ENCODE results near the gene PHLDA3. TPM values are rescaled to one million over a fixed set of nuclear protein-coding genes. Genes with fewer than 3 reads are reported as not detected.

Gene PHLDA3
- total RNA-seq, 1 donor from 2014 or later = 25.0 TPM

- Mint-ChIP-seq H3K36me3 (ENCODE audit: low read depth, unreplicated experiment) (no peaks in the 10 kb centered on the region), H3K27ac (ENCODE audit: unreplicated experiment) (no peak overlapping the region), H3K4me3 (ENCODE audit: unreplicated experiment) (no peak overlapping the region), H3K4me1 (ENCODE audit: unreplicated experiment) (peaks cover 13% of the 10 kb centered on the region), H3K27me3 (ENCODE audit: unreplicated experiment) (no peaks in the 10 kb centered on the region), H3K9me3 (ENCODE audit: unreplicated experiment) (no peaks in the 10 kb centered on the region)
- TF ChIP-seq CTCF (IDR thresholded peaks at IDR 0.05; ENCODE audit: unreplicated experiment) = no peak
- no peak for DNase-seq (ENCODE audit: low spot score)
Observed at GRCh38 chr1:201443747-201444146, 25.2 kb downstream of the PHLDA3 start.

- Mint-ChIP-seq H3K4me3 (ENCODE audit: unreplicated experiment) (no peak overlapping the region), H3K27ac (ENCODE audit: unreplicated experiment) (no peak overlapping the region), H3K27me3 (ENCODE audit: unreplicated experiment) (peaks cover 5% of the 10 kb centered on the region), H3K4me1 (ENCODE audit: unreplicated experiment) (peaks cover 13% of the 10 kb centered on the region), H3K9me3 (ENCODE audit: unreplicated experiment) (no peaks in the 10 kb centered on the region), H3K36me3 (ENCODE audit: low read depth, unreplicated experiment) (no peaks in the 10 kb centered on the region)
- no peak for TF ChIP-seq CTCF (IDR thresholded peaks at IDR 0.05; ENCODE audit: unreplicated experiment)
- no peak for DNase-seq (ENCODE audit: low spot score)
Observed at GRCh38 chr1:201436969-201437368, 32.0 kb downstream of the PHLDA3 start.

GRCh38 chr1:201436393-201436792 lies 32.6 kb downstream of the PHLDA3 start:
- no peaks in the 10 kb centered on the region for H3K9me3 Mint-ChIP-seq (ENCODE audit: unreplicated experiment)
- DNase-seq (ENCODE audit: low spot score) = no peak
- peaks cover 5% of the 10 kb centered on the region for H3K27me3 Mint-ChIP-seq (ENCODE audit: unreplicated experiment)
- TF ChIP-seq CTCF (IDR thresholded peaks at IDR 0.05; ENCODE audit: unreplicated experiment) = no peak
- no peak overlapping the region for H3K27ac Mint-ChIP-seq (ENCODE audit: unreplicated experiment)
- no peaks in the 10 kb centered on the region for H3K36me3 Mint-ChIP-seq (ENCODE audit: low read depth, unreplicated experiment)
- no peak overlapping the region for H3K4me3 Mint-ChIP-seq (ENCODE audit: unreplicated experiment)
- peaks cover 13% of the 10 kb centered on the region for H3K4me1 Mint-ChIP-seq (ENCODE audit: unreplicated experiment)

- DNase-seq (ENCODE audit: low spot score) = no peak
- TF ChIP-seq CTCF (IDR thresholded peaks at IDR 0.05; ENCODE audit: unreplicated experiment) = no peak
- Mint-ChIP-seq H3K27me3 (ENCODE audit: unreplicated experiment) (peaks cover 9% of the 10 kb centered on the region), H3K27ac (ENCODE audit: unreplicated experiment) (no peak overlapping the region), H3K4me3 (ENCODE audit: unreplicated experiment) (no peak overlapping the region), H3K36me3 (ENCODE audit: low read depth, unreplicated experiment) (no peaks in the 10 kb centered on the region), H3K9me3 (ENCODE audit: unreplicated experiment) (no peaks in the 10 kb centered on the region), H3K4me1 (ENCODE audit: unreplicated experiment) (peaks cover 10% of the 10 kb centered on the region)
Observed at GRCh38 chr1:201434266-201434665, 34.7 kb downstream of the PHLDA3 start.

GRCh38 chr1:201433609-201434008 lies 35.4 kb downstream of the PHLDA3 start:
- peaks cover 9% of the 10 kb centered on the region for H3K27me3 Mint-ChIP-seq (ENCODE audit: unreplicated experiment)
- H3K4me1 Mint-ChIP-seq (ENCODE audit: unreplicated experiment) = peaks cover 10% of the 10 kb centered on the region

More at GRCh38 chr1:201433609-201434008, 35.4 kb downstream of the PHLDA3 start:
- no peaks in the 10 kb centered on the region for H3K9me3 Mint-ChIP-seq (ENCODE audit: unreplicated experiment)
- no peak overlapping the region for H3K4me3 Mint-ChIP-seq (ENCODE audit: unreplicated experiment)
- H3K36me3 Mint-ChIP-seq (ENCODE audit: low read depth, unreplicated experiment) = no peaks in the 10 kb centered on the region
- no peak overlapping the region for H3K27ac Mint-ChIP-seq (ENCODE audit: unreplicated experiment)
- TF ChIP-seq CTCF (IDR thresholded peaks at IDR 0.05; ENCODE audit: unreplicated experiment) = no peak
- no peak for DNase-seq (ENCODE audit: low spot score)

All from endothelial cell (in vitro differentiated cells).